Measurements from ENCODE around the gene KRT26.

GRCh38 chr17:40730970-40731369 lies 41.0 kb downstream of the KRT26 start:
- no peak for TF ChIP-seq EP300 (IDR thresholded peaks at IDR 0.05)
- no peak for TF ChIP-seq POLR2A (IDR thresholded peaks at IDR 0.05; ENCODE audit: low read depth)
- TF ChIP-seq, protein P1, sequence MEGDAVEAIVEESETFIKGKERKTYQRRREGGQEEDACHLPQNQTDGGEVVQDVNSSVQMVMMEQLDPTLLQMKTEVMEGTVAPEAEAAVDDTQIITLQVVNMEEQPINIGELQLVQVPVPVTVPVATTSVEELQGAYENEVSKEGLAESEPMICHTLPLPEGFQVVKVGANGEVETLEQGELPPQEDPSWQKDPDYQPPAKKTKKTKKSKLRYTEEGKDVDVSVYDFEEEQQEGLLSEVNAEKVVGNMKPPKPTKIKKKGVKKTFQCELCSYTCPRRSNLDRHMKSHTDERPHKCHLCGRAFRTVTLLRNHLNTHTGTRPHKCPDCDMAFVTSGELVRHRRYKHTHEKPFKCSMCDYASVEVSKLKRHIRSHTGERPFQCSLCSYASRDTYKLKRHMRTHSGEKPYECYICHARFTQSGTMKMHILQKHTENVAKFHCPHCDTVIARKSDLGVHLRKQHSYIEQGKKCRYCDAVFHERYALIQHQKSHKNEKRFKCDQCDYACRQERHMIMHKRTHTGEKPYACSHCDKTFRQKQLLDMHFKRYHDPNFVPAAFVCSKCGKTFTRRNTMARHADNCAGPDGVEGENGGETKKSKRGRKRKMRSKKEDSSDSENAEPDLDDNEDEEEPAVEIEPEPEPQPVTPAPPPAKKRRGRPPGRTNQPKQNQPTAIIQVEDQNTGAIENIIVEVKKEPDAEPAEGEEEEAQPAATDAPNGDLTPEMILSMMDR (IDR thresholded peaks at IDR 0.05): no peak
- TF ChIP-seq POLR2AphosphoS5 (IDR thresholded peaks at IDR 0.05): no peak
